Measurements from ENCODE around the gene HSPB1.
"Not testable (repeated sequence)": the region's sequence is repeated elsewhere in the genome, so short reads cannot be mapped to it uniquely, and the experiment has no call there.

Gene HSPB1

DNA sequence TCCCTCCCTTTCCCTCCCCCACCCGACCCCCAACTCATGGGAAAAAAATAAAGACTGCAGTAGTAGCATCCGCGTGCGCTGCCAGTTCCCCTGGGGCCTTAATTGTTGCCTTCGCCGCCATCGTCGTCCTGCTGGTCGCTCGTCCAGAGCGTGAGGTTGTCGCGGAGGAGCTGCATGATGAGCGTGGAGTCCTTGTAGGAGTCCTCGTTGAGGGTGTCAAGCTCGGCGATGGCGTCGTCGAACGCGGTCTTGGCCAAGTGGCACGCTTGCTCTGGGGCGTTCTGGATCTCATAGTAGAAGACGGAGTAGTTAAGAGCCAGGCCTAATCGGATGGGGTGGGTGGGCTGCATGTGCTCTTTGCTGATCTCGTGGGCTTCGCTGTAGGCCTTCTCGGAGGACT lies 27.0 kb downstream of the HSPB1 start:
- Histone ChIP-seq H3K27ac (ENCODE audit: low read length) (no peak overlapping the region), H3K4me1 (ENCODE audit: insufficient read depth, low read length) (no peaks in the 10 kb centered on the region), H3K9ac (ENCODE audit: low read depth, low read length) (no peak overlapping the region), H3K4me3 (ENCODE audit: low read length) (no peak overlapping the region), H3K27me3 (ENCODE audit: insufficient read depth, low read length) (no peaks in the 10 kb centered on the region), H3K36me3 (ENCODE audit: insufficient read depth, low read depth, low read length) (peaks cover 82% of the 10 kb centered on the region), H3K9me3 (ENCODE audit: insufficient read depth, low read depth, low read length) (no peaks in the 10 kb centered on the region)

DNA sequence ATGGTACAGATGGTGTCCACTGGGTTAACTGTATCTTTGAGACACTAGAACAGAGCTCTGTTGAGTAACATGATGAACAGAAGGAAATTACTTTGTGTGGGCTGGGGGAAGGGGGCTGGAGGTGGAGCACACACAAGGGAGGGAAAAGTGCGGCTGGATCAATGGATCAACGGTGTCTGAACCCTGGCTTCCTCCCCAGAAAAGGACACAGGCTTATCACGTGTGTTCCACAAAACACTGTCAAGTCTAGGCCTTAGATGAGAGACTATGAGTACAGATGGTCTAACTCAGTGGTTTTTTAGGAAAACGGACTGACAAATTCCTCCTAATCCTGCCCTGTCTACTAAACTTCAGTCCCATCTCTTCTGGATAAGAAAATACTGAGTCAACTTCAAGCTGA lies 27.8 kb downstream of the HSPB1 start:
- peaks cover 77% of the 10 kb centered on the region for H3K36me3 ChIP-seq (ENCODE audit: insufficient read depth, low read depth, low read length)
- H3K27ac ChIP-seq (ENCODE audit: low read length): no peak overlapping the region
- H3K9me3 ChIP-seq (ENCODE audit: insufficient read depth, low read depth, low read length): no peaks in the 10 kb centered on the region
- H3K4me3 ChIP-seq (ENCODE audit: low read length): no peak overlapping the region
- H3K4me1 ChIP-seq (ENCODE audit: insufficient read depth, low read length): no peaks in the 10 kb centered on the region
- H3K27me3 ChIP-seq (ENCODE audit: insufficient read depth, low read length): no peaks in the 10 kb centered on the region
- no peak overlapping the region for H3K9ac ChIP-seq (ENCODE audit: low read depth, low read length)

DNA sequence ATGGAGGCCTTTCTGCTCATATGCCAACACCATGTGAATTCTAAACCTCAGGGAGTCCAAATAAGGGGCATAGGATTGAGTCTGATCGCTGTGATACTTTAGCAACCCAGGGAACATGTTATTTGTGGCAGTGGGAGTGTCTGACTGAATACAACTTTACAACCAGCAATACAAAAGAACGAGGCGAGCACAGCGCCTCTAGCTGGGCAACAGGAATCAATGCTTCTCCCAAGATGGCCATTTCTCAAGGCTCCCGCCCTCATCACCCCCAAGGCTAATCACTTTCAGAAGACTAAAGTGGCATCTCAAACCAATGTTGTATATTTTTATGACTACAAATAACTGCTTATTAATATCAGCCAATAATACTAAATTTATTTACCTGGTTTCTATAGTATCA lies 28.2 kb downstream of the HSPB1 start:
- Histone ChIP-seq H3K9ac (ENCODE audit: low read depth, low read length) (no peak overlapping the region), H3K4me1 (ENCODE audit: insufficient read depth, low read length) (no peaks in the 10 kb centered on the region), H3K27ac (ENCODE audit: low read length) (no peak overlapping the region), H3K27me3 (ENCODE audit: insufficient read depth, low read length) (no peaks in the 10 kb centered on the region), H3K36me3 (ENCODE audit: insufficient read depth, low read depth, low read length) (peaks cover 74% of the 10 kb centered on the region), H3K4me3 (ENCODE audit: low read length) (no peak overlapping the region), H3K9me3 (ENCODE audit: insufficient read depth, low read depth, low read length) (no peaks in the 10 kb centered on the region)

DNA sequence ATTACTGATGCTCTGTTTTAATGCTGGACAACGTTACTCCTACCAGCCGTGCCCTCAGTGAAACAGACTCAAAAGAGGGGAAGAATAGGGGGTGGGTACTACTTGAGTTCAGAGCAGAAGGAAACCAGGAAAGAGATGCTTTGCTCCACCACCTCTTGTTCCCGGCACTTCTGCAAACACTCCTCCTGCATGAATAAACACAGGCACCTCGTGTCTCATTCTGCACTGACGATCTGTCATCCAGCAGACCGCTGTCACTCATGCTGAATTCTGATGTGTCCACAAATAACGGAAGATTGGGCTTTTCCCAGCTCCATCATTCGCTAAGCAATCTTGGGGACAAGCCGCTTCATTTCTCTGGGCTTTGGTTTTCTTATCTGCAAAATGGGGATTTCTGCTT lies 29.6 kb downstream of the HSPB1 start:
- Histone ChIP-seq H3K9me3 (ENCODE audit: insufficient read depth, low read depth, low read length) (no peaks in the 10 kb centered on the region), H3K4me1 (ENCODE audit: insufficient read depth, low read length) (no peaks in the 10 kb centered on the region), H3K27ac (ENCODE audit: low read length) (no peak overlapping the region), H3K27me3 (ENCODE audit: insufficient read depth, low read length) (no peaks in the 10 kb centered on the region), H3K36me3 (ENCODE audit: insufficient read depth, low read depth, low read length) (peaks cover 72% of the 10 kb centered on the region), H3K9ac (ENCODE audit: low read depth, low read length) (no peak overlapping the region), H3K4me3 (ENCODE audit: low read length) (no peak overlapping the region)

DNA sequence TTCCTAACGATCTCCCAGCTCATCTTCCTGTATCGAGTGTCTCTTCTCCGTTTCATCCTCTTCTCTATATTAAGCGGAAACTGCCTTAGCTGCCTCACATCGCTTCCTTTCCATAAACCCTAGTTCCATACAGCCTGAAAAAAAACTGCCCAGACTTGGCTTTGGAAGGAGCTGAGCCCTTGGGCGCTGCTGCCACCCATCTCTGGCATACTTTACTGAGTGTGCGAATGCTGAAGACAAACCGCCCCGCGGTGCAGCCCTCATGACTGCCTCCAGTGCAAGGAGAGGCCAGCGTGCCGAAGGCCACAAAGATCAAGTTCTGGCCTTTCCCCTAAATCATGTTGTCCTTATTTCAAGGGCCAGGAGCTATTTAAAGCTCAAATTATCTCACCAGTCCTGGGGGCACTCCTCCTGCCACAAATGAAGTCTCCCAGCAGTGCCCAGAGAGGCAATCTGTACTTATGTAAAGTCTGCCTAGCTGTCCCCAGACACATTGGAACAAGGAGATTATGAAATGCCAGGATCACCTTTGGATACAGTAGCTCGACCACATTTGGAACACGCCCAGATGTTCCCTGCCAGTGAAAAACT lies 31.1 kb downstream of the HSPB1 start:
- Histone ChIP-seq H3K9me3 (ENCODE audit: insufficient read depth, low read depth, low read length) (no peaks in the 10 kb centered on the region), H3K27ac (ENCODE audit: low read length) (no peak overlapping the region), H3K36me3 (ENCODE audit: insufficient read depth, low read depth, low read length) (peaks cover 71% of the 10 kb centered on the region), H3K9ac (ENCODE audit: low read depth, low read length) (no peak overlapping the region), H3K4me3 (ENCODE audit: low read length) (no peak overlapping the region), H3K4me1 (ENCODE audit: insufficient read depth, low read length) (0 out of 2 replicates have a peak, but pooled peaks cover 3% of the 10 kb centered on the region), H3K27me3 (ENCODE audit: insufficient read depth, low read length) (no peaks in the 10 kb centered on the region)

DNA sequence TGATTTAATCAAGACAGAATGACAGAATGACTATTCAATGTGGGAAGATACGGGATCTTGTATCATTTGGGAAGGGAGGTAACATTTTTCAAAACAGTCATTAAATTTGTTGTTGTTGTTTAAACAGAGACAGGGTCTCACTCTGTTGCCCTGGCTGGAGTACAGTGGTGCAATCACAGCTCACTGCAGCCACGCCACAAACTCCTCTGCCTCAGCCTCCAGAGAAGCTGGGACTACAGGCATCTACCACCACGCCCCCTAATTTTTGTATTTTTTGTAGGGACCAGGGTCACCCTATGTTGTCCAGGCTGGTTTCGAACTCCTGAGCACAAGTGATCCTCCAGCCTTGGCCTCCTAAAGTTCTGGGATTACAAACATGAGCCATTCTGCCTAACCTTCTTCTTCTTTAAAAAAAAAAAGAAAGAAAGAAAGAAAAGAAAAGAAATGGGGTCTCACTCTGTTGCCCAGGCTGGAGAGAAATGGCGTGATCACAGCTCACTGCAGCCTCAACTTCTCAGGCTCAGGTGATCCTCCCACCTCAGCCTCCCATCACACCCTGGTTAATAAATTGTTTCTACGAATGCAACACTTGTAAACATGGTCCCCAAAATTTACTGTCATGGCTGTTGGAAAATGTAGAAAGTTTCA lies 32.0 kb downstream of the HSPB1 start:
- H3K9me3 ChIP-seq (ENCODE audit: insufficient read depth, low read depth, low read length): no peaks in the 10 kb centered on the region
- peaks cover 67% of the 10 kb centered on the region for H3K36me3 ChIP-seq (ENCODE audit: insufficient read depth, low read depth, low read length)

DNA sequence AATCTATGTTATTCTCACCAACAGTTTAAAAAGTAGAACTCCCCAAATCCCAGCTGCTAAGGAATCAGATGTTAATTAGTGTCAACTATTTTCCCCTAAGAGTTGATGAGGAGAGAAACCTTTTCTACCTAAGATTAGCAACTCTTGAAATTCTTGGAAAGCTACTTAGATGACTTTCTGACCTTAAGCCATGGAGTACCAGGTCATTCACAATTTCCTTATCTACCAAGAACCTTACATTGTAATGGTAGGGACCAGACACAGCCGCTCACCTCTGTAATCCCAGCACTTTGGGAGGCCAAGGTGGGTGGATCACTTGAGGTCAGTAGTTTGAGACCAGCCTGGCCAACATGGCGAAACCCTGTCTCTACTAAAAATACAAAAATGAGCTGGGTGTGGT lies 32.9 kb downstream of the HSPB1 start:
- H3K27me3 ChIP-seq (ENCODE audit: insufficient read depth, low read length); H3K9me3 ChIP-seq (ENCODE audit: insufficient read depth, low read depth, low read length); H3K27ac ChIP-seq (ENCODE audit: low read length); H3K4me3 ChIP-seq (ENCODE audit: low read length); H3K9ac ChIP-seq (ENCODE audit: low read depth, low read length); H3K4me1 ChIP-seq (ENCODE audit: insufficient read depth, low read length): not testable (repeated sequence)
- peaks cover 65% of the 10 kb centered on the region for H3K36me3 ChIP-seq (ENCODE audit: insufficient read depth, low read depth, low read length)

More for the DNA sequence above, 32.0 kb downstream of the HSPB1 start:
- Histone ChIP-seq H3K27me3 (ENCODE audit: insufficient read depth, low read length) (no peaks in the 10 kb centered on the region), H3K4me1 (ENCODE audit: insufficient read depth, low read length) (0 out of 2 replicates have a peak, but pooled peaks cover 3% of the 10 kb centered on the region), H3K9ac (ENCODE audit: low read depth, low read length) (no peak overlapping the region), H3K27ac (ENCODE audit: low read length) (no peak overlapping the region), H3K4me3 (ENCODE audit: low read length) (no peak overlapping the region)

DNA sequence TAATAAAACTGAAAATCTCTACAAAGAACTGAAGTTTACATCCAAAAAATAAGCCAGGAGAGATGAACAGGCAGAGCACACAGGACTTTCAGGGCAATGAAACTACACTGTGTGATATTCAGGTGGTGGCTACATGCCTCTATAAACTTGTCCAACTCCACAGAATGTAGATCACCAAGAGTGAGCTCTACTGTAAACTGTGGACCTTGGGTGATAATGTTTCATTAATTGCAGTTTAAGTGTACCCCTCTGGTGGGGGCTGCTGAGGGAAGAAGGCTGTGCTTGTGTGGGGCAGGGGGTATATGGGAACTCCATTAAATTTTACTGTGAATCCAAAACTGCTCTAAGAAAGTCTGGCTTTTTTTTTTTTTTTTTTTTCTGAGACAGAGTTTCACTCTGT lies 33.6 kb downstream of the HSPB1 start:
- no peaks in the 10 kb centered on the region for H3K27me3 ChIP-seq (ENCODE audit: insufficient read depth, low read length)
- peaks cover 65% of the 10 kb centered on the region for H3K36me3 ChIP-seq (ENCODE audit: insufficient read depth, low read depth, low read length)
- H3K9ac ChIP-seq (ENCODE audit: low read depth, low read length): no peak overlapping the region
- H3K4me1 ChIP-seq (ENCODE audit: insufficient read depth, low read length): 0 out of 2 replicates have a peak, but pooled peaks cover 3% of the 10 kb centered on the region
- H3K27ac ChIP-seq (ENCODE audit: low read length): no peak overlapping the region
- H3K9me3 ChIP-seq (ENCODE audit: insufficient read depth, low read depth, low read length): no peaks in the 10 kb centered on the region
- H3K4me3 ChIP-seq (ENCODE audit: low read length): no peak overlapping the region

DNA sequence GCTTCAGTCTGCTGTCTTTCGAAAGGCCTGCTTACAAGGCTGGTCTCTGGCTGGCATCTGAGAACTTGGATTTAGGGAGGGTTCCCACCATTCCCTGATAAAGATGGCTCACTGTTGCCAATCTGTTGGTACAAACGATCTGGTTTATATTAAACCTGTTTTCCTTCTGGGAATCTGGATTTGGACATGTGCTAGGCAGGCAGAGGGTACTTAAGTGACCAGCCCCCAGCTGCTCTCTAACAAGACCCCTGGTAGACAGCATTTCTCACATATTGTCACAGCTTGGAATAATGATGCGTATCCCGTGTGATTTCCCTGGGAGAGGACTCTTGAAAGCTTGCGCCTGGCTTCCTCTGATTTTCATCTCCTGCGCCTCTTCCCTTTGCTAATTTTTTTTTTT lies 34.7 kb downstream of the HSPB1 start:
- Histone ChIP-seq H3K36me3 (ENCODE audit: insufficient read depth, low read depth, low read length) (peaks cover 66% of the 10 kb centered on the region), H3K4me3 (ENCODE audit: low read length) (no peak overlapping the region), H3K9me3 (ENCODE audit: insufficient read depth, low read depth, low read length) (no peaks in the 10 kb centered on the region), H3K4me1 (ENCODE audit: insufficient read depth, low read length) (0 out of 2 replicates have a peak, but pooled peaks cover 3% of the 10 kb centered on the region), H3K9ac (ENCODE audit: low read depth, low read length) (no peak overlapping the region), H3K27ac (ENCODE audit: low read length) (no peak overlapping the region), H3K27me3 (ENCODE audit: insufficient read depth, low read length) (no peaks in the 10 kb centered on the region)

DNA sequence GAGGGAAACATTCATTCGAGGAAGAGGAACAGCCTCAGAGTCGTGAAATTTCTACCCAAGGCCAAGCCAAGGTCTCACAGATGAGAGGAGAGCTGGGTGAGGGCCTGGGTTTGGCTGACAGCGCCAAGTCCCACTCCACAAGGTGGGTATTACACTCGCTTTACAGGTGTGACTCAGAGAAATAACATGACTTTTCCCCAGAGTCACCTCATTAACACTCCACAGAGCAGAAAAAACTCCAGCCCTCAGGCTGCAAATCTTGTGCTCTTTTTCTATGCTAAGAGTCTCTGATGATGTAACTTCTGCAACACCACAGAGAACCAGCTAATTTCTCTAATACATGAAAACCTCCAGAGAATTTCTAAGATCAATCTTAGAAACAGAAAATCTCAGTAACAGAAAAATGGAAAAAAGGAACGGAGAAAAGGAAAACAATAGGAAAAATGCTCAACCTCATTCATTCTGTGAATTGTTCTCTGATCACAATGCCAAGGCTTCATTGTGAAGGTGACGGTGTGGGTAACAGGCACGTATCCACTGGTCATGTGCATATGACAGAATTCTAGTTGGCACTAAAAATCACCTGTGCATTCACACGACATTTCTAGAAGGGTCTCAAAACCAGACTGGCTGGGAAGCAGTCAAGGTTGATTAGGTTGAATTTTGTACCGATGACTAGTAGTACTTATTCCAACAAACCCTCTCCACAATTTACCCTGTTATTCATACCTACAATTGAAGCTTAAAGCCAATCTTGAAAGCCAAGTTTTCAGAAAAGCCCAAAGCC lies 36.0 kb downstream of the HSPB1 start:
- H3K27ac ChIP-seq (ENCODE audit: low read length): no peak overlapping the region
- peaks cover 76% of the 10 kb centered on the region for H3K36me3 ChIP-seq (ENCODE audit: insufficient read depth, low read depth, low read length)
- H3K4me1 ChIP-seq (ENCODE audit: insufficient read depth, low read length): 0 out of 2 replicates have a peak, but pooled peaks cover 3% of the 10 kb centered on the region
- no peak overlapping the region for H3K4me3 ChIP-seq (ENCODE audit: low read length)
- H3K9me3 ChIP-seq (ENCODE audit: insufficient read depth, low read depth, low read length): no peaks in the 10 kb centered on the region
- no peak overlapping the region for H3K9ac ChIP-seq (ENCODE audit: low read depth, low read length)
- no peaks in the 10 kb centered on the region for H3K27me3 ChIP-seq (ENCODE audit: insufficient read depth, low read length)

DNA sequence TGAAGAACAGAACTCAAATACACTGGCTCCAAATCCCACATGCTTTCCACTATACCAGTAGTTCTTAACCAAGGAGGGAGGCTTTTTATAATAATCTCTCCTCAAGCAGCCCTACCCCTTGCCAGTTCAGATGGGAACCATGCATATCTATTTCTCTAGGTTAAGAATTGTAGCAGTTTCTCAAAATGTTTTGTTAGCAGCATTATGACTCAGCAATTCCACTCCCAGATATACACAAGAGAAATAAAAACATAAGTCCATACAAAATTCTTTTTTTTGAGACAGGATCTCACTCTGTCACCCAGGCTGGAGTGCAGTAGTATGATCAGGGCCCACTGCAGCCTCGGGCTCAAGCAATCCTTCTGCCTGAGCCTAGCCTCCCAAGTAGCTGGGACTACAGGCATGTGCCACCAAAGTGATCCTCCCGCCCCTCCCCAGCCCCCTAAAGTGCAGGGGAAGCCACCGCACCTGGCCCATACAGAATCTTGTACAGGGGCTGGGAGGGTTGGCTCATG lies 38.2 kb downstream of the HSPB1 start:
- peaks cover 85% of the 10 kb centered on the region for H3K36me3 ChIP-seq (ENCODE audit: insufficient read depth, low read depth, low read length)
- no peaks in the 10 kb centered on the region for H3K9me3 ChIP-seq (ENCODE audit: insufficient read depth, low read depth, low read length)
- no peak overlapping the region for H3K4me3 ChIP-seq (ENCODE audit: low read length)
- H3K27me3 ChIP-seq (ENCODE audit: insufficient read depth, low read length): no peaks in the 10 kb centered on the region
- 0 out of 2 replicates have a peak, but pooled peaks cover 3% of the 10 kb centered on the region for H3K4me1 ChIP-seq (ENCODE audit: insufficient read depth, low read length)
- no peak overlapping the region for H3K27ac ChIP-seq (ENCODE audit: low read length)
- H3K9ac ChIP-seq (ENCODE audit: low read depth, low read length): no peak overlapping the region

All from iPS-20b (cell line).